Choroid plexus epithelial cell (primary cell): ENCODE data around the gene TNFRSF18.

Source experiments
- DNase-seq: peaks from one replicate; pipeline ENCODE4 v3.0.0-alpha.2; 2010; ENCODE audit warnings: low read depth
- H3K4me3 ChIP-seq: 2 replicates; pipeline ENCODE4 v1.5.1; 2011; ENCODE audit warnings: low read depth, mild to moderate bottlenecking, control low read depth, low read length, moderate library complexity
- TF ChIP-seq, protein P1 (sequence below): conservative IDR thresholded peaks from 2 replicates; pipeline ENCODE4 v1.5.1; 2011; ENCODE audit warnings: low read depth, mild to moderate bottlenecking, control low read depth, inconsistent platforms, low read length, moderate library complexity

TNFRSF18 gene

DNA sequence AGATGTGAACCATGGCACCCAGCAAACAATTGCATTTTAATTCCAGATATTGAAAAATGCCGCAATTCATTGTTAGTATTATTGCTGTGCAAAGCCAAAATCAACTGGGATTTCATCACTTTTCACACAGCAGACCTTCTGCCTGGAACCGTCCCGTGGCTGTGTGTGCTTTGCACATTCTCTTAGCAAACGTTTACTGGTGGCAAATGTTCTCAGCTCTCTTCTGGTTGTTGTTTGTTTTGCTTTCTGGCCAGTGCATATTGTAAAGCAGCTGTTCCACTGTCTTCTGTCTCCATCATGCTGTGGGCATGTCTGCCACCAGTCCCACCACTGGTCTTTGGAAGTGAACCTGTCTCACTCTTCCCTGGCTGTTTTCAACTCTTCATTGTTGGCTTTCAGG, 52.5 kb downstream of the TNFRSF18 start:
- no peak overlapping the region for H3K4me3 ChIP-seq
- TF ChIP-seq, protein P1, sequence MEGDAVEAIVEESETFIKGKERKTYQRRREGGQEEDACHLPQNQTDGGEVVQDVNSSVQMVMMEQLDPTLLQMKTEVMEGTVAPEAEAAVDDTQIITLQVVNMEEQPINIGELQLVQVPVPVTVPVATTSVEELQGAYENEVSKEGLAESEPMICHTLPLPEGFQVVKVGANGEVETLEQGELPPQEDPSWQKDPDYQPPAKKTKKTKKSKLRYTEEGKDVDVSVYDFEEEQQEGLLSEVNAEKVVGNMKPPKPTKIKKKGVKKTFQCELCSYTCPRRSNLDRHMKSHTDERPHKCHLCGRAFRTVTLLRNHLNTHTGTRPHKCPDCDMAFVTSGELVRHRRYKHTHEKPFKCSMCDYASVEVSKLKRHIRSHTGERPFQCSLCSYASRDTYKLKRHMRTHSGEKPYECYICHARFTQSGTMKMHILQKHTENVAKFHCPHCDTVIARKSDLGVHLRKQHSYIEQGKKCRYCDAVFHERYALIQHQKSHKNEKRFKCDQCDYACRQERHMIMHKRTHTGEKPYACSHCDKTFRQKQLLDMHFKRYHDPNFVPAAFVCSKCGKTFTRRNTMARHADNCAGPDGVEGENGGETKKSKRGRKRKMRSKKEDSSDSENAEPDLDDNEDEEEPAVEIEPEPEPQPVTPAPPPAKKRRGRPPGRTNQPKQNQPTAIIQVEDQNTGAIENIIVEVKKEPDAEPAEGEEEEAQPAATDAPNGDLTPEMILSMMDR: no peak
- peak; percentile 75 for DNase-seq
